GM19099 (cell line): ENCODE measurements around the gene RAB36.

Experiments used
- POLR2A ChIP-seq: IDR thresholded peaks from 3 replicates; pipeline ENCODE4 v1.6.1; 2011; ENCODE audit warnings: low read depth; ENCODE audit not compliant: insufficient read length; ENCODE audit errors: extremely low read depth

Gene RAB36

GRCh38 chr22:23203452-23204124 lies 58.3 kb downstream of the RAB36 start:
- TF ChIP-seq POLR2A: no peak

- TF ChIP-seq POLR2A: no peak
These were observed 58.8 kb downstream of the RAB36 start for GRCh38 chr22:23204125-23204488.

- TF ChIP-seq POLR2A: no peak
These were observed 59.4 kb downstream of the RAB36 start for GRCh38 chr22:23204541-23205157.

GRCh38 chr22:23205339-23206049 lies 60.2 kb downstream of the RAB36 start:
- no peak for TF ChIP-seq POLR2A

GRCh38 chr22:23206915-23207314 lies 61.6 kb downstream of the RAB36 start:
- TF ChIP-seq POLR2A: no peak

- TF ChIP-seq POLR2A: no peak
These were observed 62.6 kb downstream of the RAB36 start for GRCh38 chr22:23207729-23208393.

GRCh38 chr22:23210428-23211170 lies 65.3 kb downstream of the RAB36 start:
- TF ChIP-seq POLR2A: no peak

GRCh38 chr22:23211622-23212021 lies 66.3 kb downstream of the RAB36 start:
- no peak for TF ChIP-seq POLR2A

GRCh38 chr22:23212061-23213021 lies 67.1 kb downstream of the RAB36 start:
- TF ChIP-seq POLR2A: no peak

GRCh38 chr22:23213022-23213555 lies 67.8 kb downstream of the RAB36 start:
- no peak for TF ChIP-seq POLR2A

GRCh38 chr22:23213581-23214334 lies 68.5 kb downstream of the RAB36 start:
- no peak for TF ChIP-seq POLR2A
